ENCODE data around the gene BCL2A1. TPM values are rescaled to one million over a fixed set of nuclear protein-coding genes. Genes with fewer than 3 reads are reported as not detected.

The BCL2A1 gene
- 0.12 and 0.26 TPM in 2 replicates for total RNA-seq

DNA sequence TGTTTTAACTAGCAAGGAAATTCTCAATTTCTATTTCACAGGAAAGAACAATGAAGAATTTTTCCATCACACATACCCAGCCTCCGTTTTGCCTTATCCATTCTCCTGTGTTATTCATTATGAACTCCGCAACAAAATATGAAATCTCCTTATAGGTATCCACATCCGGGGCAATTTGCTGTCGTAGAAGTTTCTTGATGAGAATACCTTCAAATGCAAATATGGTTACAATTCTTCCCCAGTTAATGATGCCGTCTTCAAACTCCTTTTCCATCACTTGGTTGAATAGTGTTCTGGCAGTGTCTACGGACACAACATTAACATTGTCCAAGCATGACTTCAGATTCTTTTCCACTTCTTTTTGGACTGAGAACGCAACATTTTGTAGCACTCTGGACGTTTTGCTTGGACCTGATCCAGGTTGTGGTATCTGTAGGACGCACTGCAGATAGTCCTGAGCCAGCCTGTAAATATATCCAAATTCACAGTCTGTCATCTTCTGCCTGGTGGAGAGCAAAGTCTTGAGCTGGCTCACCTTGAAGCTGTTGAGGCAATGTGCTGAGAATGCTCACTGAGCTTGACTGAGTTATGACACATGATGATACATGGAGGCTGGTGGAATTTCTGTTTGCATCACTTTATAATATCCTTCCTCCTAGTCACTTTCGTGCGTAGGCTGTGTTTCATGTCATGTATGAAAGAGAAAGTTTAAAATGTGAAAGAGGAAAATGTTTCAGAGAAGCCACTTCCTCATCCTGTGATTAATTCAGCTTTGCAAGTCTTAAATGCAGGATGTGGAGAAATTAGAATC lies at the start of gene BCL2A1:
Gene BCL2A1 (minus strand): TSS at position 573 of the 811 bp plus-strand sequence. CDS start 77 bp downstream, at position 496.

Other genes with a start within 250 kb of the BCL2A1 start
- gene MTHFS, start 74.2 kb downstream of the BCL2A1 start, total RNA-seq: 11.6 and 12.9 TPM in 2 replicates
- 117 and 128 TPM in 2 replicates for gene ZFAND6, start 88.5 kb upstream of the BCL2A1 start, total RNA-seq
- 39.2 and 52.2 TPM in 2 replicates for gene FAH, start 181.8 kb upstream of the BCL2A1 start, total RNA-seq